Neuronal stem cell (in vitro differentiated cells): ENCODE measurements around the gene TAS2R38.

Source experiments
- DNase-seq: peaks from one replicate; pipeline ENCODE4 v3.0.0-alpha.2; 2013; ENCODE audit warnings: low spot score
- H2AFZ ChIP-seq: one replicate; pipeline ENCODE4 v1.6.1; 2013; ENCODE audit warnings: mild to moderate bottlenecking, low read length, inconsistent platforms
- H2AK5ac ChIP-seq: 2 replicates; pipeline ENCODE4 v1.6.1; 2013; ENCODE audit warnings: low read depth, mild to moderate bottlenecking, inconsistent platforms, low read length, moderate library complexity, mixed read lengths
- H2BK120ac ChIP-seq: 2 replicates; pipeline ENCODE4 v1.6.1; 2013; ENCODE audit warnings: low read depth, mild to moderate bottlenecking, inconsistent platforms, low read length, moderate library complexity, mixed read lengths
- H2BK12ac ChIP-seq: one replicate; pipeline ENCODE4 v1.6.1; 2013; ENCODE audit warnings: low read length, inconsistent platforms
- H2BK15ac ChIP-seq: 2 replicates; pipeline ENCODE4 v1.6.1; 2013; ENCODE audit warnings: mild to moderate bottlenecking, low read length, inconsistent platforms, mixed read lengths
- H2BK5ac ChIP-seq: one replicate; pipeline ENCODE4 v1.6.1; 2013; ENCODE audit warnings: inconsistent platforms, mild to moderate bottlenecking, low read length, moderate library complexity
- H3K14ac ChIP-seq: one replicate; pipeline ENCODE4 v1.6.1; 2013; ENCODE audit warnings: low read length, inconsistent platforms
- H3K18ac ChIP-seq: 2 replicates; pipeline ENCODE4 v1.6.1; 2013; ENCODE audit warnings: low read length, inconsistent platforms
- H3K23ac ChIP-seq: 2 replicates; pipeline ENCODE4 v1.6.1; 2013; ENCODE audit warnings: low read depth, mild to moderate bottlenecking, mixed read lengths, low read length, inconsistent platforms; ENCODE audit not compliant: poor library complexity
- H3K27ac ChIP-seq: replicated peaks from 3 replicates; pipeline ENCODE4 v1.5.1; 2013; ENCODE audit warnings: low read length, inconsistent platforms
- H3K27me3 ChIP-seq, 3 experiments: 2 replicates each; pipeline ENCODE4 v1.6.1; 2013; ENCODE audit warnings: low read length in 3 of 3, mild to moderate bottlenecking in 2 of 3, inconsistent platforms in 1 of 3, low read depth in 1 of 3, mixed read lengths in 1 of 3, moderate library complexity in 1 of 3; ENCODE audit not compliant: control insufficient read depth in 3 of 3, insufficient read depth in 3 of 3
- H3K36me3 ChIP-seq, 2 donors: replicated peaks in 1 of 2; 2 replicates each; pipeline ENCODE4 v1.6.1; 2013; ENCODE audit warnings: low read length in 2 of 2; ENCODE audit not compliant: control insufficient read depth in 2 of 2, insufficient read depth in 2 of 2
- H3K4ac ChIP-seq: 2 replicates; pipeline ENCODE4 v1.6.1; 2013; ENCODE audit warnings: inconsistent platforms, mild to moderate bottlenecking, low read length, moderate library complexity
- H3K4me1 ChIP-seq, 2 donors: 1 replicate in 1 of 2; 2 replicates in 1 of 2; pipeline ENCODE4 v1.6.1; 2013; ENCODE audit warnings: low read length in 2 of 2, low read depth in 1 of 2; ENCODE audit not compliant: control insufficient read depth in 2 of 2, insufficient read depth in 1 of 2
- H3K4me2 ChIP-seq: one replicate; pipeline ENCODE4 v1.6.1; 2013; ENCODE audit warnings: mild to moderate bottlenecking, low read length, inconsistent platforms; ENCODE audit not compliant: insufficient read depth, poor library complexity, severe bottlenecking
- H3K4me3 ChIP-seq, 2 donors: 2 replicates each; pipeline ENCODE4 v1.5.1; 2013; ENCODE audit warnings: low read length in 2 of 2, mild to moderate bottlenecking in 2 of 2, inconsistent platforms in 1 of 2, moderate library complexity in 1 of 2
- H3K79me1 ChIP-seq: one replicate; pipeline ENCODE4 v1.6.1; 2013; ENCODE audit warnings: low read depth, mild to moderate bottlenecking, inconsistent platforms, low read length, moderate library complexity
- H3K9ac ChIP-seq: one replicate; pipeline ENCODE4 v1.6.1; 2013; ENCODE audit warnings: mild to moderate bottlenecking, low read depth, low read length, inconsistent platforms; ENCODE audit not compliant: poor library complexity
- H3K9me3 ChIP-seq, 2 donors: replicated peaks in 1 of 2; 2 replicates each; pipeline versions ENCODE3 to v1.6.1; 2013; ENCODE audit warnings: low read length in 2 of 2, mild to moderate bottlenecking in 2 of 2, inconsistent platforms in 1 of 2, low read depth in 1 of 2, mixed read lengths in 1 of 2, moderate library complexity in 1 of 2; ENCODE audit not compliant: control insufficient read depth in 2 of 2, insufficient read depth in 1 of 2
- H4K8ac ChIP-seq: one replicate; pipeline ENCODE4 v1.6.1; 2013; ENCODE audit warnings: low read depth, mild to moderate bottlenecking, inconsistent platforms, low read length, moderate library complexity
- H4K91ac ChIP-seq: one replicate; pipeline ENCODE4 v1.6.1; 2013; ENCODE audit warnings: low read length, low read depth, mild to moderate bottlenecking, inconsistent platforms; ENCODE audit not compliant: poor library complexity
- WGBS, 2 donors: extraction: QIAGEN DNeasy Blood & Tissue Kit; methylation state at CpG; one replicate each; pipeline ENCODE4 v1.1.7; 2013; ENCODE audit warnings: missing lambda C conversion rate in 2 of 2, mixed read lengths in 1 of 2; ENCODE audit not compliant: insufficient read length in 2 of 2, insufficient replicate concordance in 1 of 2; ENCODE audit errors: extremely low coverage in 2 of 2; 5-methylcytosine and 5-hydroxymethylcytosine counted together

TAS2R38 gene

DNA sequence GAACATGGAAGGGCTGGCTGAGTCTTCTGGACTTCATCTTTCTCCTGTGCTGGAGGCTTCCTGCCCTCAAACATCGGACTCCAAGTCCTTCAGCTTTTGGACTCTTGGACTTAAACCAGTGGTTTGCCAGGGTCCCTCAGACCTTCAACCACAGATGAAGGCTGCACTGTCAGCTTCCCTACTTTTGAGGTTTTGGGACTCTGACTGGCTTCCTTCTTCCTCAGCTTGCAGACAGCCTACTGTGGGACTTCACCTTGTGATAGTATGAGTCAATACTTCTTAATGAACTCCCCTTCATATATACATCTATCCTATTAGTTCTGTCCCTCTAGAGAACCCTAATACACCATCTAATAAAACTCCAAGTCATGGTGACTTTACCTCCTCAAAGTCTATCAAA, 22.8 kb downstream of the TAS2R38 start:
- Histone ChIP-seq H2BK12ac (no peak overlapping the region), H3K27me3 (no peaks in the 10 kb centered on the region), H4K91ac (no peak overlapping the region), H2BK120ac (no peak overlapping the region), H4K8ac (no peak overlapping the region), H3K4me3 (no peak overlapping the region), H3K4me2 (no peak overlapping the region), H3K4ac (no peak overlapping the region), H3K23ac (no peak overlapping the region), H3K27ac (no peak overlapping the region), H3K9ac (no peak overlapping the region), H3K4me1 (peaks cover 0 to 1% of the 10 kb centered on the region in 2 donors), H2BK5ac (no peak overlapping the region), H2AFZ (no peak overlapping the region), H3K79me1 (no peaks in the 10 kb centered on the region), H2BK15ac (no peak overlapping the region), H3K18ac (no peak overlapping the region), H3K36me3 (no peaks in the 10 kb centered on the region), H3K9me3 (no peaks in the 10 kb centered on the region), H2AK5ac (no peak overlapping the region), H3K14ac (no peak overlapping the region)
- DNase-seq = no peak
- no CpG with 5 or more reads among the region's 1 CpG for WGBS, 2 donors

DNA sequence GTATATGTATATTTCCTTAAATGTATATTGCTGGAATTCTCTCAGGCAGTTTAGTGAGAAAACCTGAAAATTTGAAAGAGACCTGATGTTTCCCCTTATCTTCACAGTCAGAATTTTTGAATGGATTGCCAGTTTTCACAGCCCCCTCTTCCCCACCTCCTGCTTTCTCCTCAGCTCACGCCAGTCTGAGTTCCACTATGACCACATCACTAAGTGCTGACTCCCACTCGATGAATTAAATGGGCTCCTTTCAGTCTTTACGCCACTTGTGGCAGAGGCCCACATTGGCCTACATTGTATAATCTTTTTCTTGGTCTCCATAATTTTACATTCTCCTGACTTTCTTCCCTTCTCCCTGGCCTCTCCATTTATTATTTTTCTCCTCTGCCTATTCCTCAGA, 23.7 kb downstream of the TAS2R38 start:
- Histone ChIP-seq H3K27ac (no peak overlapping the region), H2BK120ac (no peak overlapping the region), H3K9me3 (no peaks in the 10 kb centered on the region), H3K79me1 (no peaks in the 10 kb centered on the region), H3K18ac (no peak overlapping the region), H2AK5ac (no peak overlapping the region), H3K23ac (no peak overlapping the region), H2BK5ac (no peak overlapping the region), H2BK12ac (no peak overlapping the region), H4K8ac (no peak overlapping the region), H3K27me3 (no peaks in the 10 kb centered on the region), H3K9ac (no peak overlapping the region), H3K14ac (no peak overlapping the region), H3K4ac (no peak overlapping the region), H2AFZ (no peak overlapping the region), H4K91ac (no peak overlapping the region), H3K36me3 (no peaks in the 10 kb centered on the region), H3K4me2 (no peak overlapping the region), H2BK15ac (no peak overlapping the region), H3K4me3 (no peak overlapping the region), H3K4me1 (peaks cover 0 to 1% of the 10 kb centered on the region in 2 donors)
- WGBS, 2 donors = no CpG with 5 or more reads among the region's 3 CpGs
- no peak for DNase-seq

GRCh38 chr7:141949451-141949850, 24.1 kb downstream of the TAS2R38 start:
- Histone ChIP-seq H3K27ac (no peak overlapping the region), H3K4me1 (no peaks in the 10 kb centered on the region), H3K4me2 (no peak overlapping the region), H3K9ac (no peak overlapping the region), H3K14ac (no peak overlapping the region), H4K8ac (no peak overlapping the region), H3K18ac (no peak overlapping the region), H2BK15ac (no peak overlapping the region), H3K4ac (no peak overlapping the region), H2BK120ac (no peak overlapping the region), H3K23ac (no peak overlapping the region), H3K4me3 (no peak overlapping the region), H2BK12ac (no peak overlapping the region), H3K9me3 (no peaks in the 10 kb centered on the region), H2BK5ac (no peak overlapping the region), H2AK5ac (no peak overlapping the region), H3K36me3 (no peaks in the 10 kb centered on the region), H3K79me1 (no peaks in the 10 kb centered on the region), H2AFZ (no peak overlapping the region), H3K27me3 (no peaks in the 10 kb centered on the region), H4K91ac (no peak overlapping the region)
- DNase-seq = no peak
- WGBS, 2 donors = no CpG with 5 or more reads among the region's 2 CpGs

DNA sequence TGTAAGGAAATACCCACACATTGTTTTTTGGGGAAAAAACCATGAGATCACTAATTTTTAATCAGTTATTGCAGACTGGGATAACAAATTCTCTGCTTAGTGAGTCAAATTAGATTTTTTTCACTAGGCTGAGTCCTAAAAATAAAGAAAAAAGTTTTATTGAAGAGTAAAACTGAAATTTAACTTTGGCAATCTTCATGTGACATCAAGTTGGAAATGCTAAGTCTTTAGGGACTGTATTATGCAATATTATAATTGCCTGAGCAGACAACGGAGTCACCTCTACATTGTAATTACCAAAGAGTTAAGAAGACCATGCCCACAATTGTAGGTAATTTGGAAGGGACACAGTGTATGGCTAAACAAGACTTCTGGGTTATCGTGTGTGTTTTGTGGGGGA, 24.6 kb downstream of the TAS2R38 start:
- no peak for DNase-seq
- H3K4me3 ChIP-seq = no peak overlapping the region
- no peak overlapping the region for H4K8ac ChIP-seq
- no CpG with 5 or more reads among the region's 2 CpGs for WGBS, 2 donors
- H3K18ac ChIP-seq = no peak overlapping the region
- no peaks in the 10 kb centered on the region for H3K36me3 ChIP-seq
- no peak overlapping the region for H3K23ac ChIP-seq
- H2BK120ac ChIP-seq = no peak overlapping the region
- no peak overlapping the region for H2BK15ac ChIP-seq
- no peak overlapping the region for H3K9ac ChIP-seq
- no peaks in the 10 kb centered on the region for H3K4me1 ChIP-seq
- no peak overlapping the region for H3K4me2 ChIP-seq
- H3K79me1 ChIP-seq = no peaks in the 10 kb centered on the region
- H2BK5ac ChIP-seq = no peak overlapping the region
- H2AK5ac ChIP-seq = no peak overlapping the region
- no peak overlapping the region for H3K14ac ChIP-seq
- H3K4ac ChIP-seq = no peak overlapping the region
- H3K9me3 ChIP-seq = no peaks in the 10 kb centered on the region
- no peaks in the 10 kb centered on the region for H3K27me3 ChIP-seq
- no peak overlapping the region for H2AFZ ChIP-seq
- H4K91ac ChIP-seq = no peak overlapping the region
- no peak overlapping the region for H3K27ac ChIP-seq
- H2BK12ac ChIP-seq = no peak overlapping the region
